Endometrial microvascular endothelial cells (primary cell): Measurements from ENCODE around the gene TP53AIP1. TPM values are rescaled to one million over a fixed set of nuclear protein-coding genes. Genes with fewer than 3 reads are reported as not detected.

Source experiments
- in situ Hi-C: cut with HindIII; loops from 2 replicates; pipeline ENCODE4 v1.10.0; 2017; ENCODE audit warnings: low sequenced_read_pairs, low pct_unique_long_range_greater_than_20kb; ENCODE audit errors: inconsistent ontology term
- total RNA-seq: library from RNA; depleted of rRNA; stranded (reverse); fragments of >200 nt; gene quantifications from one replicate; pipeline ENCODE4 v1.2.3, GENCODE V29; 2015; ENCODE audit errors: inconsistent ontology term

Gene TP53AIP1
- total RNA-seq, 1 donor from 2014 or later: not detected

GRCh38 chr11:128947773-128948172 lies 5.1 kb upstream of the TP53AIP1 start:
- in situ Hi-C loops: no loop called here

- in situ Hi-C loops: no loop called here
Observed at GRCh38 chr11:128946648-128947047, 4.0 kb upstream of the TP53AIP1 start.

GRCh38 chr11:128943428-128943976 lies 831 bp upstream of the TP53AIP1 start:
- in situ Hi-C loops: no loop called here

GRCh38 chr11:128942272-128942612 lies 429 bp downstream of the TP53AIP1 start:
- in situ Hi-C loops: no loop called here

GRCh38 chr11:128941573-128942271 lies 949 bp downstream of the TP53AIP1 start:
- in situ Hi-C loops: no loop called here

GRCh38 chr11:128941110-128941509 lies 1.6 kb downstream of the TP53AIP1 start:
- in situ Hi-C loops: no loop called here

GRCh38 chr11:128940603-128941002 lies 2.1 kb downstream of the TP53AIP1 start:
- in situ Hi-C loops: no loop called here

- in situ Hi-C loops: no loop called here
Observed at GRCh38 chr11:128940156-128940555, 2.5 kb downstream of the TP53AIP1 start.

- in situ Hi-C loops: no loop called here
Observed at GRCh38 chr11:128939591-128939990, 3.1 kb downstream of the TP53AIP1 start.

GRCh38 chr11:128938156-128938885 lies 4.3 kb downstream of the TP53AIP1 start:
- in situ Hi-C loops: no loop called here

- in situ Hi-C loops: no loop called here
Observed at GRCh38 chr11:128937480-128937879, 5.2 kb downstream of the TP53AIP1 start.

GRCh38 chr11:128936606-128937251 lies 5.9 kb downstream of the TP53AIP1 start:
- in situ Hi-C loops: no loop called here

GRCh38 chr11:128934926-128935325 lies 7.7 kb downstream of the TP53AIP1 start:
- in situ Hi-C loops: no loop called here

GRCh38 chr11:128934351-128934750 lies 8.3 kb downstream of the TP53AIP1 start:
- in situ Hi-C loops: no loop called here

GRCh38 chr11:128933481-128934178 lies 9.0 kb downstream of the TP53AIP1 start:
- in situ Hi-C loops: no loop called here

GRCh38 chr11:128931668-128932067 lies 11.0 kb downstream of the TP53AIP1 start:
- in situ Hi-C loops: no loop called here

- in situ Hi-C loops: no loop called here
Observed at GRCh38 chr11:128931066-128931465, 11.6 kb downstream of the TP53AIP1 start.

- in situ Hi-C loops: no loop called here
Observed at GRCh38 chr11:128929991-128930390, 12.7 kb downstream of the TP53AIP1 start.

GRCh38 chr11:128929468-128929867 lies 13.2 kb downstream of the TP53AIP1 start:
- in situ Hi-C loops: no loop called here
